ENCODE data around the gene HYOU1. TPM values are rescaled to one million over a fixed set of nuclear protein-coding genes. Genes with fewer than 3 reads are reported as not detected.

The HYOU1 gene
- total and polyA plus RNA-seq, 2 experiments from 2014 or later: 48.2 to 229 TPM

DNA sequence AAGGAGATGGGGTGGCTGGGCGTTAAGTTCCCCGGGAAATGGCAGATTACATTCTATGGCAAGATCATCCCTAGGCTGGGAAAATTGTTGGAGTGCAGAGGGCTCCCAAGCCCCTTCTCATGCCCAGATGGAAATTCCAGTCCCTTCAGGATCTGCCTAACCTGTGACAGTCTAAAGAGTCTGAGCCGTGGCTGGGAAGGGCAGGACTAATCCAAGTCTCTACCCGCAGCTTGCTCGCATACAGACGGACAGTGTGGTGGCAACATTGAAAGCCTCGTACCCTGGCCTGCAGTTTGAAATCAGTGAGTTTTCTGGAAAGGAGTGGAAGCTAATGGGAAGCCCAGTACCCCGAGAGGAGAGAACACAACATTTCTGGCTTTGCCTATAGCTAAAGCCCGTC is 31.4 kb upstream of the HYOU1 start:
- no peak for TF ChIP-seq JUNB (IDR thresholded peaks at IDR 0.05; ENCODE audit: unreplicated experiment)
- TF ChIP-seq, protein P1, sequence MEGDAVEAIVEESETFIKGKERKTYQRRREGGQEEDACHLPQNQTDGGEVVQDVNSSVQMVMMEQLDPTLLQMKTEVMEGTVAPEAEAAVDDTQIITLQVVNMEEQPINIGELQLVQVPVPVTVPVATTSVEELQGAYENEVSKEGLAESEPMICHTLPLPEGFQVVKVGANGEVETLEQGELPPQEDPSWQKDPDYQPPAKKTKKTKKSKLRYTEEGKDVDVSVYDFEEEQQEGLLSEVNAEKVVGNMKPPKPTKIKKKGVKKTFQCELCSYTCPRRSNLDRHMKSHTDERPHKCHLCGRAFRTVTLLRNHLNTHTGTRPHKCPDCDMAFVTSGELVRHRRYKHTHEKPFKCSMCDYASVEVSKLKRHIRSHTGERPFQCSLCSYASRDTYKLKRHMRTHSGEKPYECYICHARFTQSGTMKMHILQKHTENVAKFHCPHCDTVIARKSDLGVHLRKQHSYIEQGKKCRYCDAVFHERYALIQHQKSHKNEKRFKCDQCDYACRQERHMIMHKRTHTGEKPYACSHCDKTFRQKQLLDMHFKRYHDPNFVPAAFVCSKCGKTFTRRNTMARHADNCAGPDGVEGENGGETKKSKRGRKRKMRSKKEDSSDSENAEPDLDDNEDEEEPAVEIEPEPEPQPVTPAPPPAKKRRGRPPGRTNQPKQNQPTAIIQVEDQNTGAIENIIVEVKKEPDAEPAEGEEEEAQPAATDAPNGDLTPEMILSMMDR (conservative IDR thresholded peaks at IDR 0.05; ENCODE audit: low read depth in 2 of 2): no peak
- TF ChIP-seq ZNF331 (CRISPR knock-in tag; IDR thresholded peaks at IDR 0.05; ENCODE audit: low read depth): no peak
- no peak for TF ChIP-seq POLR2AphosphoS5 (IDR thresholded peaks at IDR 0.05; ENCODE audit: low read depth)
- TF ChIP-seq, protein P2, sequence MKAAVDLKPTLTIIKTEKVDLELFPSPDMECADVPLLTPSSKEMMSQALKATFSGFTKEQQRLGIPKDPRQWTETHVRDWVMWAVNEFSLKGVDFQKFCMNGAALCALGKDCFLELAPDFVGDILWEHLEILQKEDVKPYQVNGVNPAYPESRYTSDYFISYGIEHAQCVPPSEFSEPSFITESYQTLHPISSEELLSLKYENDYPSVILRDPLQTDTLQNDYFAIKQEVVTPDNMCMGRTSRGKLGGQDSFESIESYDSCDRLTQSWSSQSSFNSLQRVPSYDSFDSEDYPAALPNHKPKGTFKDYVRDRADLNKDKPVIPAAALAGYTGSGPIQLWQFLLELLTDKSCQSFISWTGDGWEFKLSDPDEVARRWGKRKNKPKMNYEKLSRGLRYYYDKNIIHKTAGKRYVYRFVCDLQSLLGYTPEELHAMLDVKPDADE (IDR thresholded peaks at IDR 0.05): no peak
- no peak for TF ChIP-seq NANOG (IDR thresholded peaks at IDR 0.05; ENCODE audit: borderline replicate concordance)
- TF ChIP-seq, protein P3, sequence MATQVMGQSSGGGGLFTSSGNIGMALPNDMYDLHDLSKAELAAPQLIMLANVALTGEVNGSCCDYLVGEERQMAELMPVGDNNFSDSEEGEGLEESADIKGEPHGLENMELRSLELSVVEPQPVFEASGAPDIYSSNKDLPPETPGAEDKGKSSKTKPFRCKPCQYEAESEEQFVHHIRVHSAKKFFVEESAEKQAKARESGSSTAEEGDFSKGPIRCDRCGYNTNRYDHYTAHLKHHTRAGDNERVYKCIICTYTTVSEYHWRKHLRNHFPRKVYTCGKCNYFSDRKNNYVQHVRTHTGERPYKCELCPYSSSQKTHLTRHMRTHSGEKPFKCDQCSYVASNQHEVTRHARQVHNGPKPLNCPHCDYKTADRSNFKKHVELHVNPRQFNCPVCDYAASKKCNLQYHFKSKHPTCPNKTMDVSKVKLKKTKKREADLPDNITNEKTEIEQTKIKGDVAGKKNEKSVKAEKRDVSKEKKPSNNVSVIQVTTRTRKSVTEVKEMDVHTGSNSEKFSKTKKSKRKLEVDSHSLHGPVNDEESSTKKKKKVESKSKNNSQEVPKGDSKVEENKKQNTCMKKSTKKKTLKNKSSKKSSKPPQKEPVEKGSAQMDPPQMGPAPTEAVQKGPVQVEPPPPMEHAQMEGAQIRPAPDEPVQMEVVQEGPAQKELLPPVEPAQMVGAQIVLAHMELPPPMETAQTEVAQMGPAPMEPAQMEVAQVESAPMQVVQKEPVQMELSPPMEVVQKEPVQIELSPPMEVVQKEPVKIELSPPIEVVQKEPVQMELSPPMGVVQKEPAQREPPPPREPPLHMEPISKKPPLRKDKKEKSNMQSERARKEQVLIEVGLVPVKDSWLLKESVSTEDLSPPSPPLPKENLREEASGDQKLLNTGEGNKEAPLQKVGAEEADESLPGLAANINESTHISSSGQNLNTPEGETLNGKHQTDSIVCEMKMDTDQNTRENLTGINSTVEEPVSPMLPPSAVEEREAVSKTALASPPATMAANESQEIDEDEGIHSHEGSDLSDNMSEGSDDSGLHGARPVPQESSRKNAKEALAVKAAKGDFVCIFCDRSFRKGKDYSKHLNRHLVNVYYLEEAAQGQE (IDR thresholded peaks at IDR 0.05; ENCODE audit: unreplicated experiment): no peak
- TF ChIP-seq, protein P4, sequence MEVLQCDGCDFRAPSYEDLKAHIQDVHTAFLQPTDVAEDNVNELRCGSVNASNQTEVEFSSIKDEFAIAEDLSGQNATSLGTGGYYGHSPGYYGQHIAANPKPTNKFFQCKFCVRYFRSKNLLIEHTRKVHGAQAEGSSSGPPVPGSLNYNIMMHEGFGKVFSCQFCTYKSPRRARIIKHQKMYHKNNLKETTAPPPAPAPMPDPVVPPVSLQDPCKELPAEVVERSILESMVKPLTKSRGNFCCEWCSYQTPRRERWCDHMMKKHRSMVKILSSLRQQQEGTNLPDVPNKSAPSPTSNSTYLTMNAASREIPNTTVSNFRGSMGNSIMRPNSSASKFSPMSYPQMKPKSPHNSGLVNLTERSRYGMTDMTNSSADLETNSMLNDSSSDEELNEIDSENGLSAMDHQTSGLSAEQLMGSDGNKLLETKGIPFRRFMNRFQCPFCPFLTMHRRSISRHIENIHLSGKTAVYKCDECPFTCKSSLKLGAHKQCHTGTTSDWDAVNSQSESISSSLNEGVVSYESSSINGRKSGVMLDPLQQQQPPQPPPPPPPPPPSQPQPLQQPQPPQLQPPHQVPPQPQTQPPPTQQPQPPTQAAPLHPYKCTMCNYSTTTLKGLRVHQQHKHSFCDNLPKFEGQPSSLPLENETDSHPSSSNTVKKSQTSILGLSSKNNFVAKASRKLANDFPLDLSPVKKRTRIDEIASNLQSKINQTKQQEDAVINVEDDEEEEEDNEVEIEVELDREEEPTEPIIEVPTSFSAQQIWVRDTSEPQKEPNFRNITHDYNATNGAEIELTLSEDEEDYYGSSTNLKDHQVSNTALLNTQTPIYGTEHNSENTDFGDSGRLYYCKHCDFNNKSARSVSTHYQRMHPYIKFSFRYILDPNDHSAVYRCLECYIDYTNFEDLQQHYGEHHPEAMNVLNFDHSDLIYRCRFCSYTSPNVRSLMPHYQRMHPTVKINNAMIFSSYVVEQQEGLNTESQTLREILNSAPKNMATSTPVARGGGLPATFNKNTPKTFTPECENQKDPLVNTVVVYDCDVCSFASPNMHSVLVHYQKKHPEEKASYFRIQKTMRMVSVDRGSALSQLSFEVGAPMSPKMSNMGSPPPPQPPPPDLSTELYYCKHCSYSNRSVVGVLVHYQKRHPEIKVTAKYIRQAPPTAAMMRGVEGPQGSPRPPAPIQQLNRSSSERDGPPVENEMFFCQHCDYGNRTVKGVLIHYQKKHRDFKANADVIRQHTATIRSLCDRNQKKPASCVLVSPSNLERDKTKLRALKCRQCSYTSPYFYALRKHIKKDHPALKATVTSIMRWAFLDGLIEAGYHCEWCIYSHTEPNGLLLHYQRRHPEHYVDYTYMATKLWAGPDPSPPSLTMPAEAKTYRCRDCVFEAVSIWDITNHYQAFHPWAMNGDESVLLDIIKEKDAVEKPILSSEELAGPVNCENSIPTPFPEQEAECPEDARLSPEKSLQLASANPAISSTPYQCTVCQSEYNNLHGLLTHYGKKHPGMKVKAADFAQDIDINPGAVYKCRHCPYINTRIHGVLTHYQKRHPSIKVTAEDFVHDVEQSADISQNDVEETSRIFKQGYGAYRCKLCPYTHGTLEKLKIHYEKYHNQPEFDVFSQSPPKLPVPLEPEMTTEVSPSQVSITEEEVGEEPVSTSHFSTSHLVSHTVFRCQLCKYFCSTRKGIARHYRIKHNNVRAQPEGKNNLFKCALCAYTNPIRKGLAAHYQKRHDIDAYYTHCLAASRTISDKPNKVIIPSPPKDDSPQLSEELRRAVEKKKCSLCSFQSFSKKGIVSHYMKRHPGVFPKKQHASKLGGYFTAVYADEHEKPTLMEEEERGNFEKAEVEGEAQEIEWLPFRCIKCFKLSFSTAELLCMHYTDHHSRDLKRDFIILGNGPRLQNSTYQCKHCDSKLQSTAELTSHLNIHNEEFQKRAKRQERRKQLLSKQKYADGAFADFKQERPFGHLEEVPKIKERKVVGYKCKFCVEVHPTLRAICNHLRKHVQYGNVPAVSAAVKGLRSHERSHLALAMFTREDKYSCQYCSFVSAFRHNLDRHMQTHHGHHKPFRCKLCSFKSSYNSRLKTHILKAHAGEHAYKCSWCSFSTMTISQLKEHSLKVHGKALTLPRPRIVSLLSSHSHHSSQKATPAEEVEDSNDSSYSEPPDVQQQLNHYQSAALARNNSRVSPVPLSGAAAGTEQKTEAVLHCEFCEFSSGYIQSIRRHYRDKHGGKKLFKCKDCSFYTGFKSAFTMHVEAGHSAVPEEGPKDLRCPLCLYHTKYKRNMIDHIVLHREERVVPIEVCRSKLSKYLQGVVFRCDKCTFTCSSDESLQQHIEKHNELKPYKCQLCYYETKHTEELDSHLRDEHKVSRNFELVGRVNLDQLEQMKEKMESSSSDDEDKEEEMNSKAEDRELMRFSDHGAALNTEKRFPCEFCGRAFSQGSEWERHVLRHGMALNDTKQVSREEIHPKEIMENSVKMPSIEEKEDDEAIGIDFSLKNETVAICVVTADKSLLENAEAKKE (CRISPR knock-in tag; IDR thresholded peaks at IDR 0.05): no peak
- no peak for TF ChIP-seq EZH2 (IDR thresholded peaks at IDR 0.05; ENCODE audit: low read depth, unreplicated experiment)
- TF ChIP-seq EZH2phosphoT487 (IDR thresholded peaks at IDR 0.05; ENCODE audit: unreplicated experiment): no peak
- TF ChIP-seq ZNF114 (CRISPR knock-in tag; IDR thresholded peaks at IDR 0.05): no peak
- Histone ChIP-seq H3K4me3 (no peak overlapping the region), H3F3A (replicated peaks; ENCODE audit: low read depth) (peaks cover 31% of the 10 kb centered on the region), H3K27me3 (ENCODE audit: insufficient read depth) (no peaks in the 10 kb centered on the region), H3K4me2 (no peak overlapping the region), H3K36me3 (ENCODE audit: insufficient read depth) (peaks cover 3% of the 10 kb centered on the region), H3K27ac (ENCODE audit: low read depth) (no peak overlapping the region), H4K20me1 (replicated peaks; ENCODE audit: insufficient read depth) (peaks cover 20% of the 10 kb centered on the region; the same call in 1 of the 2 replicates), H2AFZ (no peak overlapping the region), H3K4me1 (ENCODE audit: insufficient read depth) (peaks cover 16% of the 10 kb centered on the region), H3K9me2 (ENCODE audit: insufficient read depth) (no peaks in the 10 kb centered on the region), H3K79me2 (replicated peaks; ENCODE audit: insufficient read depth) (peaks cover 33% of the 10 kb centered on the region)
- Mint-ChIP-seq H3K27ac (no peak overlapping the region), H3K9me3 (no peaks in the 10 kb centered on the region; the same call in 2 of the 3 replicates), H3K36me3 (ENCODE audit: low read depth) (peaks cover 40% of the 10 kb centered on the region), H3K27me3 (ENCODE audit: insufficient read depth, low read depth, poor library complexity) (peaks cover 12% of the 10 kb centered on the region), H3K4me3 (no peak overlapping the region; the same call in 2 of the 3 replicates), H3K4me1 (peaks cover 12% of the 10 kb centered on the region)
- DNase-seq (ENCODE audit: low spot score) (no peak), ATAC-seq (no peak)
